Measurements from ENCODE around the gene GALNT10. TPM values are rescaled to one million over a fixed set of nuclear protein-coding genes. Genes with fewer than 3 reads are reported as not detected.

Gene GALNT10
- total and polyA plus RNA-seq, 2 of the 4 experiments (the other 2 are of a cell fraction), result 46.2 to 67.0 TPM

DNA sequence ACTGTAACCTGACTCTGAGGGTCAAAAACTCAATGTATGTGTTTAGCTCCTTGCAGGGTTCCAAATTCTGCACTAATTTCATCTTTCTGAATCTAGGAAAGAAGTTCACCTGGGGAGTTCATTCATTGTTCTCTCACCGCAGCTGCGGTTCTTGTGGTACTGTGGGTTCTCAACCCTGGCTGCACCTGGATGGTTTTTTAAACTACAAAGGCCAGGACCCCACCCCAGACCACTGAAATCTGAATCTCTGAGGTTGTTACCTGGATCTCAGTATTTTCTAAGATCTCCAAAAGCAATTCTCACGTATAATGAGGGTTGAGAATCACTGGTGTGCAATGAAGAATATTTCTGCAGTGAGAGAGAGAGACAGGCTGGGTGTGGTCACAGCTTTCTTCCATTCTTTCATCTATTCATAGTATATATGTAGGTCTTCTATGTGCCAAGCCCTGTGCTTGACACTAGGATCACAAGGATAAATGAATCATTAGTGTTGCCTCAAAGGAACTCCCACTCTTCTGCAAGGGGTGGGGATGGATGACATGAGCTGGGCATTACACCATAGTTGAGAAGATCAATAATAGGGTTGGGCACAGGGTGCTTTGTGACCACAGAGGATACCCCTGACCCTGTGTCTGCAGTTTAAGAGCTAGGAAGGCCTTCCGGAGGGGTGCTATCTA, 109.8 kb downstream of the GALNT10 start:
- Histone ChIP-seq H3K9me1 (ENCODE audit: insufficient read depth, low read length) (peaks cover 11% of the 10 kb centered on the region), H3K56ac (ENCODE audit: extremely low read depth, insufficient read depth, low read length) (no peak overlapping the region), H2AK5ac (ENCODE audit: low read depth, low read length) (no peak overlapping the region), H2BK5ac (ENCODE audit: low read depth, low read length, poor library complexity, severe bottlenecking) (no peak overlapping the region), H3K9ac (ENCODE audit: low read depth, low read length) (no peak overlapping the region), H3K4me1 (ENCODE audit: control insufficient read depth, insufficient read depth, low read length) (no peaks in the 10 kb centered on the region), H3K79me1 (ENCODE audit: low read depth in 1 of 2, low read length in 2 of 2) (peaks cover 10 to 12% of the 10 kb centered on the region in 2 experiments; a peak in 3 of 4 replicates), H4K8ac (ENCODE audit: low read depth in 2 of 2, low read length in 2 of 2) (no peak overlapping the region), H4K20me1 (ENCODE audit: insufficient read depth, low read length) (no peaks in the 10 kb centered on the region), H2AK9ac (replicated peaks; ENCODE audit: low read depth, low read length, poor library complexity) (no peak overlapping the region), H3K14ac (replicated peaks; ENCODE audit: low read depth, low read length) (no peak overlapping the region), H3K9me3 (ENCODE audit: control insufficient read depth, insufficient read depth, low read length) (0 out of 2 replicates have a peak, but pooled peaks cover 3% of the 10 kb centered on the region), H2BK120ac (ENCODE audit: low read depth, low read length) (no peak overlapping the region), H4K91ac (ENCODE audit: insufficient read depth, low read depth, low read length) (no peak overlapping the region), H3K4ac (ENCODE audit: low read depth, low read length) (no peak overlapping the region), H3K27ac (ENCODE audit: insufficient read depth, low read length) (no peak overlapping the region), H3K27me3 (ENCODE audit: control insufficient read depth, insufficient read depth, low read length) (no peaks in the 10 kb centered on the region), H3K23ac (ENCODE audit: low read depth, low read length) (no peak overlapping the region), H4K5ac (ENCODE audit: low read depth, low read length) (no peak overlapping the region), H2BK15ac (ENCODE audit: low read depth, low read length) (no peak overlapping the region), H2AFZ (replicated peaks; ENCODE audit: low read length, poor library complexity) (no peak overlapping the region), H3K4me3 (ENCODE audit: insufficient read depth, low read depth, low read length) (no peak overlapping the region), H3K36me3 (ENCODE audit: control insufficient read depth, insufficient read depth, low read length) (peaks cover 7% of the 10 kb centered on the region), H2BK20ac (ENCODE audit: low read depth, low read length) (no peak overlapping the region), H3K4me2 (ENCODE audit: low read depth, low read length) (no peak overlapping the region), H3K18ac (ENCODE audit: low read depth, low read length) (no peak overlapping the region)
- intact Hi-C loops (cut with micrococcal nuclease), result no loop called here
- ATAC-seq (ENCODE audit: low read depth), result no peak
- no CpG with 5 or more reads among the region's 4 CpGs for WGBS, 2 experiments (ENCODE audit: extremely low coverage in 2 of 2, insufficient read length in 1 of 2)
- dilution Hi-C loops (cut with HindIII; ENCODE audit: low sequenced_read_pairs, unreplicated experiment), result no loop called here
- ChIA-PET CTCF (no interaction called here), POLR2A (ENCODE audit: unreplicated experiment) (no interaction called here)
- in situ Hi-C loops (cut with MboI; ENCODE audit: low sequenced_read_pairs), result no loop called here
- TF ChIP-seq, protein P1, sequence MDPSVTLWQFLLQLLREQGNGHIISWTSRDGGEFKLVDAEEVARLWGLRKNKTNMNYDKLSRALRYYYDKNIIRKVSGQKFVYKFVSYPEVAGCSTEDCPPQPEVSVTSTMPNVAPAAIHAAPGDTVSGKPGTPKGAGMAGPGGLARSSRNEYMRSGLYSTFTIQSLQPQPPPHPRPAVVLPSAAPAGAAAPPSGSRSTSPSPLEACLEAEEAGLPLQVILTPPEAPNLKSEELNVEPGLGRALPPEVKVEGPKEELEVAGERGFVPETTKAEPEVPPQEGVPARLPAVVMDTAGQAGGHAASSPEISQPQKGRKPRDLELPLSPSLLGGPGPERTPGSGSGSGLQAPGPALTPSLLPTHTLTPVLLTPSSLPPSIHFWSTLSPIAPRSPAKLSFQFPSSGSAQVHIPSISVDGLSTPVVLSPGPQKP (IDR thresholded peaks at IDR 0.05; ENCODE audit: borderline replicate concordance, low read depth, low read length), result no peak
- BruUV-seq (replicated peaks), result no TSS peak
- no peak for DNase-seq

Measured in IMR-90 (cell line).